ENCODE data around the gene TMEM207.
"Not testable (repeated sequence)": the region's sequence is repeated elsewhere in the genome, so short reads cannot be mapped to it uniquely, and the experiment has no call there.

TMEM207 gene

GRCh38 chr3:190449801-190450200, at the start of gene TMEM207:
TSS of gene TMEM207 (minus strand) at chr3:190449901. CDS start at chr3:190449809, 92 bp downstream.
- no peak for DNase-seq

- DNase-seq: no peak
Measured at GRCh38 chr3:190499122-190499521, 49.4 kb upstream of the TMEM207 start.

- DNase-seq: no peak
Measured at GRCh38 chr3:190498293-190498692, 48.6 kb upstream of the TMEM207 start.

- no peak for DNase-seq
Measured at GRCh38 chr3:190497811-190498210, 48.1 kb upstream of the TMEM207 start.

DNA sequence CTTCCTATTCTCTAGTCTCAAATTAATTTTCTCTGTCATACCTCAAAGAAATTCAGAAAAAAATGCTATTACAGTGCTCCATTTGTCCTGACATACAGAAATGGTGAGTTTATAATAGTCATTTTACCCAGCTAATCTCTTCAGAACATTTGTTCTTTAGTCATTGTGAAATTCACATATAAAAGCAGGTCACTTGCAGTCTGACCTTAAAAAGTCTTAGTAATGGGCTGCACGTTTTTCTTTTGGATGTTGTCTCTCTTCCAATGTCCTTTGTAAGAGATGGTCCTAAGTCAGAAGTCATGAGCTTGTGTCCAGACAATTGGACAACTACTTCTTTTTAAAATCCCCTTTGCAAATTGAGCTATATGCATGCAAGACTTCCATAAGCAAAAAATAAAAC, 47.2 kb upstream of the TMEM207 start:
- DNase-seq: no peak

GRCh38 chr3:190495796-190496195, 46.1 kb upstream of the TMEM207 start:
- no peak for DNase-seq

GRCh38 chr3:190495354-190495753, 45.7 kb upstream of the TMEM207 start:
- no peak for DNase-seq

GRCh38 chr3:190494907-190495306, 45.2 kb upstream of the TMEM207 start:
- no peak for DNase-seq

- no peak for DNase-seq
Measured at GRCh38 chr3:190492966-190493365, 43.3 kb upstream of the TMEM207 start.

DNA sequence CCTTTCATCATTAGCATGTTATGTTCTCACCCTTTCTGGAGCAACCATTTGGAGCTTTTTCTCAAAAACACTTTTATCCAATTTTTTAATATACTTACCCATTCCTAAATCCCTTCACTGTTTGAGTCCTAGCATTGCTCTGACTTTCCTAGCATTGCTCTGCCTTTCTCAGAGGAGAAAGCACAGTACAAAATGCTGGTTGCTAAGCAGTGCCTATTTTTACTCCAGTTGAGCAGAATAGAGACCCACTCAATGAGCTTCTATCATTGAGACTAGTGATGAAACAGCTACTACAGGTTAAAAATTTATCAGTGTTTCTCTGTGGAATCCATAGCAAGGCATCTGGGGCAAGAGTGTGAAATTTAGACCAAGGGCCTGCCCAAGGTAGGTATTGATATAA, 42.4 kb upstream of the TMEM207 start:
- no peak for DNase-seq

DNA sequence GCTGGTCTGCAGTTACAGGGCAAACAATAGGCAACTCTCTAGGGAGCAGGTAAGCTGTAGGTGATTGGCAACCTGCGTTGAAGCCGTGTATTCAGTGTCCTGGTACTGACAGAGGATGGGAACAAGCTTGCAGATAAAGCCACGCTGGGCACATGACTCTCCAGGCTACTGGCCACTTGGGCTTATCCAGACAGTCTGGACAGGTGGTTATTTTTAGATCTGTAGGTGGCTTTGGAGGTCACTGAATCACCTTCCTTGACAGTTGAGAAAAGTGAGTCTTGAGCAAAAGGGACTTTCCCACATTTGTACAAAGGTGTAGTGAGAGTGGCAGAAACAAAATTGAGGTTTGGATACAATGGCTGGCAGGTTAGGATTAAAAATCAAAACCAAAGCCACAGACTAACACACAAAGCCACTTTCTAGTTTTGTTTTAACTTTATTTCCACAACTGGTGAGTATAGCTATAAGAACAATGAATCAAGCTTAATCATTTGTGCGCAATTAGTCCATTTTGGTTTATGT, 41.9 kb upstream of the TMEM207 start:
- DNase-seq: peak; percentile 85

- DNase-seq: no peak
Measured at GRCh38 chr3:190486908-190487607, 37.4 kb upstream of the TMEM207 start.

DNA sequence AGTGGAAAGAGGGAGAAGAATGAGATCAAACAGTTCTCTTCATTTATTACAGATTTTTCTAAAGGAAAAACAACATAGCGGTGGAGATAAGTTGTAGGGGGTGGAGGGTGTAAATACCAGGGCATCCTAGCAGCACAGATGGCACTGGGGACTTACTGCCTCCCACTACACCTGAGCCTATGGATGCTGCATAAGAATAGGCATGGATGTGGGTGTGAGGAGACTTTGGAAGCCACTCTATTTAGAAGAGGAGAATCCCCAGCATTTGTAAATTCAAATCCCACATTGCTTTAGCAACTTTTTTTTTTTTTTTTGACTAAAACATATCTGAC, 36.8 kb upstream of the TMEM207 start:
- no peak for DNase-seq

DNA sequence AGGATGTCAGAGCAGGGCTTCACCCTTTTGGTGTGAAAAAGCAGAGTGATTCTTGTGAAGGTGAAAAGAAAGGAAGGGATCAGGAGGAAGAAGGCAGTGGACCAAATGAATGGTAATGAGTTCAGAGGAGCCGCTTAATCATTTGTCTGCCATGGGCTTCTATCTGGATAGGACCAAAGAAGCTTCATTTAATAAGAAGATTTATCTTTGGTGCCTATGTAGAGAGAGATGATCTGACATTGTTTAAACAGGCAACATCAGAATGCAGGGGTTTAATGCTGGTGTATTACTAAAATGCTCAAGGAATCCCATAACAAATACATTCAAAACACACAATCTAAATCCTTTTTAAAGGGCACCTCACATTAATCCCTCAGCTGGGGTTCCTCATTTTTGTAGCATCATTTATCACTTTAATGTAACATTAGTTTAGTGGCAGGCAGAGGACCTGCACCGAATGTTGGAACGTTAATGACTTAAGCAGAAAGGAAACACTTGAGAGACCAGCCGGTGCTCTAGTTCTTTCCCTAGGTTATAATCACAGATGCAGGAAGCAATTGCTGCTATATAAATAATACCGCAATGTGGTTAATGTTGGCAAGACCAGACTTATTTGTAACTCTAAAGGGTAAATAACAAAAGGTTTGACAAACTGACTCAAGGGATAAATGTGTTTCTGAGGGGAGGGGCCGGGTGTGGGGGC, 36.3 kb upstream of the TMEM207 start:
- DNase-seq: no peak

DNA sequence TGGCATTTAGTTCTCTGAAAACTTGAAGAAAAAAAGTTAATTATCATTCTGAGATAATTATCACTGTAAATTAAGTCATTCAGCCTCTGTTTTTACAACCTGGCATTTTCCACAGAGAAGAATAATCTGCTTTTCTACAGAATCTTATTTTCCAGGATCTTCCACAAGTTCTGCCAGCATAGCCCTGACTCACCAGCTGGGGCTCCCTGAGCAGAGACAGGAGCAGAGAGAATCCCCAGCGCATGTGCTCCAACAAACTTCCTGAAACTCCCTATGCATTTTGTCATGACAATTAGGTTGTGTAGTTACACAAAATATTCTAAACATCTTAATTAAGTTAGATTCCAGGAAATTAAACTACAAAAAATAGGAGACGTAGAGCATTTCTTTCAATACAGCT, 32.1 kb upstream of the TMEM207 start:
- no peak for DNase-seq

- not testable (repeated sequence) for DNase-seq
Measured at GRCh38 chr3:190473261-190473660, 23.6 kb upstream of the TMEM207 start.

DNA sequence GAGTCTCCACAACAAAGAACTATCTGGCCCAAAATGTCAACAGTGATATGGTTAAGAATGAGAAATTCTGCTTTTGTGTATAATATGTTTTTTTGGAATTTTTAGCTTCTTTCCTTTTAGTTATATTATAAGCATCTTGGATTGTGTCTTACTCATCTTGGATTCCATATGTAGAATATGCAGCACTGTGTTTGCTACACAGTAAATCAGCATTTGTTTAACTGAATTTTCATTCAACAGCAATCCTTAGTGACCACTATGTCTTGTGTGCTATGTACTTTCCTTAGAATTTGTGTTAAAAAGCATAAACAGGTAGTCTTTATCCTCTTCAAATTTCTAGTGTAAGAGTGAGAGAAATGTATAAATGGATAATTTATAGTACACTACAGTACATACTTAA, 18.2 kb upstream of the TMEM207 start:
- DNase-seq: no peak

GRCh38 chr3:190458040-190458439, 8.3 kb upstream of the TMEM207 start:
- DNase-seq: no peak

DNA sequence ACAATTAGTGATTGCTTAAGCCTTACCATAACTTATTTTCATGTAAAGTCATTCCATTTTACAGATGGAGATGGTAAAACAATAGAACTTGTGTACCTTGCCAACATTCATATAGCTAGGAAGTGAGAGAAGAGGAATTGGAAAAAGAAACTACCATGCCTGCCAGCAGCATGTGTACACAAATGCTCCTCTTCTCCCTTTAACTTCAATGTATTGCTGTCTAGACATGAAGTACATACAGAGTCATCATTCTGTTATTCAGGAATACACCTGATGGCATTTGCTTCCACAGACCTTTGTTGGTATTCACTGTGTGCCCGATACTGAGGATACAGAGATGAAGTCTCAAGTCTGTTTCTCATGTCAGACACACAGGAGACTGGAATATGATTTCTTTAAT, 7.1 kb upstream of the TMEM207 start:
- DNase-seq: no peak

GRCh38 chr3:190455828-190456227, 6.1 kb upstream of the TMEM207 start:
- no peak for DNase-seq

DNA sequence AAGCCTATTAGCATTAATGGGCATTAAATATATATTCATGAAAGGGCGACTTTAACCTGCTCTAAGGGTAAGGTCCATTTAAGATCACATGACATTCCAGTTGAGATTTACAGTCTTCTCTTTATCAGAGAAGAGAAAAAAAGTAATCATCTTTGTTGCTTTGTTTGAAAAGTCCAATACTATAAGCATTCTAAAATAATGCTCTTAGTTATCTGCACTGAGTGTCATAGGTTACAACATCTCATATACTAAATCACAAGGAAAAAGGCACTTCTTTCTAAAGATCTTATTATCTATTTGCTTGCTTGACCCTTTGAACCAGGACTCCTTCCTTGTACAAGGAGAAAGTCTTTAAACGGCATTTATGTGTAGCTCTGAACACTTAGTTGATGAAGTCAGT, 1.4 kb downstream of the TMEM207 start:
- DNase-seq: no peak

- peak; percentile 29 for DNase-seq
Measured at GRCh38 chr3:190446573-190447279, 3.0 kb downstream of the TMEM207 start.

- no peak for DNase-seq
Measured at GRCh38 chr3:190444576-190445145, 5.0 kb downstream of the TMEM207 start.

GRCh38 chr3:190444006-190444405, 5.7 kb downstream of the TMEM207 start:
- DNase-seq: no peak
